Embryonic facial prominence (tissue), 1 donor: ENCODE measurements around the gene NARF.

Experiments used
- DNase-seq: peaks from one replicate; pipeline ENCODE4 v3.0.0-alpha.2; 2016; ENCODE audit errors: extremely low spot score

The NARF gene

DNA sequence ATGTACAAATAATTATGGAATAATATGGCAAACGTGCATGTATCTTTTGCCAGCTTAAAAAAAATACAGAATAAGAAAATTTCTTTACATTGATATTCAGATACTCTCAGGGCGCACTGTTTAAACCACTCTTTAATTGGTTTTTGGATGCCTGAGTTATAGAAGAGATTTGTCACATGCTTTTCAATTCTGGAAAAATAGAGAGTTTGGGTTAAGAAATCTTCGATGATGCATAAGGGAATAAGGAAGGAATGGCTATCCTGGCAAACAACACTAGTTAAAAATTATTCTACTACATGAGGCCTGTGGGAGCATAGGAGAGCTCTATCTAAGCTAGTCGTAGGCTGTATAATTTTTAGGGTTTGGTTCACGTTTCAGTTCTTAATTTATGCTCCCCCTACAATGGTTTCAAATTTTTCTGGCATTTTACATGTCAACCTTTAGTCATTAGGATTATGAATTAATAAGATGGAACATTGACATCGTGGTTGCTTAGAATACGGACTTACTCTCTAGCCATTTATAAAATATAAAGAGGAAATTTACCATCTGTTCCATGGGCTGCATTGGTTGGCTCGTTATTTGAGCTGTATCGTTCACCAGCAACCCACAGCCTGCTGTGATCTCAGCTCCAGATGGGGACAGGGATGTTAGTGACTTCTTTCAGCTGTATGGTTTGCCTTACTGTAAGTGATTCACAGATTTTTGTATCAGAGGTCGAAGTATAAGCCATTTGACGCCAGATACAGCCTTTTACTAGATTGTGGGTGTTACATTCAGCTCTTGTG is 15.9 kb downstream of the NARF start:
- DNase-seq, result no peak

DNA sequence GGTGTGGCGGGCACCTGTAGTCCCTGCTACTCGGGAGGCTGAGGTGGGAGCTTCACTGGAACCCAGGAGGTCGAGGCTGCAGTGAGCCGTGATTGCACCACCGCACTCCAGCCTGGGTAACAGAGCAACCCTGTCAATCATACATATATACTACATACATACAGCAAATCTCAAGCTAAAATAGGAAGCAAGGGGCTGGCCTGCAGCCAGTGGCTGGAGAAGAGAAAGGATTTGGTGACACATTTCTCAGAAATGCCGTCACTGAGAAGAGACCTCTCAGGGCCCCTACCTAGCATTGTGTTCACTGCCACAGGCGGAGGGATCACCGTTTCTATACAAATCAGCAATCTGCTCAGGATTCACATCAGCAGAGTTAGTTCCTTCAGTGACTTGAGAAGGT is 16.9 kb downstream of the NARF start:
- no peak for DNase-seq

DNA sequence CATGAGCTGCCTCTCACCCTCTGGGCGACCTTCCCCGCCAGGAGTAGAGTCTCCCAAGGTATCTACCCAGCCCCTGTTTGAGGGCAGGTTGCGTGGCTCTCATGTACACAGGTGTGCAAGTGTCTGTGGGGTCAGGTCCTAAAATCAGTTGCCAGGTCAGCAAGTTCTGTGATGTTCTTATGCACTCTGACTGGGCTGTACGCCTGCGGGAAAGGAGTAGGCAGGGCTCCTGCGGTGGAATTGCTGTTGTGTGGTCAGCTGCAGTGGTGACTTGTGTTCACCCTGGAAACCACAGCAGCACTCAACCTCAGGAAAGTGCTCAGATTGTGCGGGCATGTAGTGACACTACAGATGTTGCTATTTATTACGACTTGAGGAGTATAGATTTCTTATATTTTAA is 19.4 kb downstream of the NARF start:
- DNase-seq, result no peak

DNA sequence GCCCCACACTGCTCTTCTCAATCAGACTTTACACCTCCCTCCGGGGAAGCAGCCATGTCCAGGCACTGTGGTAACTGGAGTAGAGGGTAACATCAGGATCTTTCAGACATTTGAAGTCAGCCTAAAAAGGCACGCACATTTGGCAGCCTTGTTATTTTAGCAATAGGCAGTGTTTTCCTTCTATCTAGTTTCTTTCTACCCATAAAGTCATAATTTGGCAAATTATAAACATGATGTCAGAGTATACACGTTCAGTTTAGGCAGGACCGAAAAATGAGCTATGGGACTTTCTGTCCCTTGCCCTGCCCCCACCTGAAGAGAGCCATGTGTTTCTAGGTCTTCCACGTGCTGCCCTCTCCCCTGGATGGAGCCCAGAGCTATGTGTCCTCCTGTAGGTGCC is 21.1 kb downstream of the NARF start:
- no peak for DNase-seq

DNA sequence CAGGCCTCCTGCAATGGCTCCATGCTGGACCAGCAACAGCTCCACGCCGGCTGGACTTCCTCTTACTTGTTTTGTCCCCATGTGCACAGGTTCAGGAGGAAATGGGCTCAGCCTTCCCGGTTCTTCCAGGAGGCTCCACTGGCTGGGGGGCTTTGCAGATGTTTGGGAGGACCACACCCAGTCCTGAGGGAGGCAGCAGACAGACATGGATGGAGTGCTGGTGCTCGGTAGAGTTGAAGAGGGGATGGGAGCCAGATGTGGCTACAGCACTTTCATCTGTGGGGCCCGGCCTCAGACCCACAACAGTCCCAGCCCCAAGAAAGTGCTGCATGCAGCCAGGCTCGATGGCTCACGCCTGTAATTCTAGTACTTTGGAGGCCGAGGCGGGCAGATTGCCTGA is 21.8 kb downstream of the NARF start:
- DNase-seq, result no peak

DNA sequence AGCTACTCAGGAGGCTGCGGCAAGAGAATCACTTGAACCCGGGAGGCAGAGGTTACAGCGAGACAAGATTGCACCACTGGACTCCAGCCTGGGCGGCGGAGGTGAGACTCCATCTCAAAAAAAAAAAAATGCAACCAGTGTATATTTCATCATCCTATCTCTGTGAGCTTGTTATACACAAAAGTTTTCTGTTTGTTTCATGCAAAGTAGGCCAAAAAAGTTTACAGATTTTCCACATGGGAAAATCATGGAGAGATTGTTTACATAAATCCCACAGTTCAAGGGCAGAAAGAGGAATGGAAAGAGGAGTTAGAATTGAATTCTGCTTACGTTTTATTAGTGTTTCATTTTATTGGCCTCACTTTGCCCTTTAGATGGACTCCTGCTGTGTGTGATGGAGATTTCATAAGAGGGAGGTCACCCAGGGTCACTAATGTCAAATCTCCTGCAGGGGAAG is 24.7 kb downstream of the NARF start:
- DNase-seq, result no peak

DNA sequence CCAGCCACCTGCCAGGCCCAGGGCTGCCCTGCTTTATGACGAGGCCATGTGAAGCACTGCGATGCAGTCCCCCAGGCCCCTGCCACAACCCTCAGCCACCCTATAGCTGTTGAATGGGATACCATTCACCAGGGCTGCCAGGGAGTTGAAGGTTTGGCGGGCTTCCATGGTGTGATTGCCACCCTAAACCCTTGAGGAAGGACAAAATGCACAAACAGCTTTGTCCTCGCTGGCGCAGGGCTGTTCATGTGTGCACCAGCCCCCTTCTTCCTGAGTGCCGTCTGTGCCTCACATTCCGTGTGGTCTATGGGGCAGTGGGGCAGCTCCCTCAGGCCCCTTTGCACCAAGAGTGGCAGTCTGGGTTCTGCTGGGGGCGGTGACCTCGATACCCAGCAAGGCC is 25.3 kb downstream of the NARF start:
- no peak for DNase-seq

DNA sequence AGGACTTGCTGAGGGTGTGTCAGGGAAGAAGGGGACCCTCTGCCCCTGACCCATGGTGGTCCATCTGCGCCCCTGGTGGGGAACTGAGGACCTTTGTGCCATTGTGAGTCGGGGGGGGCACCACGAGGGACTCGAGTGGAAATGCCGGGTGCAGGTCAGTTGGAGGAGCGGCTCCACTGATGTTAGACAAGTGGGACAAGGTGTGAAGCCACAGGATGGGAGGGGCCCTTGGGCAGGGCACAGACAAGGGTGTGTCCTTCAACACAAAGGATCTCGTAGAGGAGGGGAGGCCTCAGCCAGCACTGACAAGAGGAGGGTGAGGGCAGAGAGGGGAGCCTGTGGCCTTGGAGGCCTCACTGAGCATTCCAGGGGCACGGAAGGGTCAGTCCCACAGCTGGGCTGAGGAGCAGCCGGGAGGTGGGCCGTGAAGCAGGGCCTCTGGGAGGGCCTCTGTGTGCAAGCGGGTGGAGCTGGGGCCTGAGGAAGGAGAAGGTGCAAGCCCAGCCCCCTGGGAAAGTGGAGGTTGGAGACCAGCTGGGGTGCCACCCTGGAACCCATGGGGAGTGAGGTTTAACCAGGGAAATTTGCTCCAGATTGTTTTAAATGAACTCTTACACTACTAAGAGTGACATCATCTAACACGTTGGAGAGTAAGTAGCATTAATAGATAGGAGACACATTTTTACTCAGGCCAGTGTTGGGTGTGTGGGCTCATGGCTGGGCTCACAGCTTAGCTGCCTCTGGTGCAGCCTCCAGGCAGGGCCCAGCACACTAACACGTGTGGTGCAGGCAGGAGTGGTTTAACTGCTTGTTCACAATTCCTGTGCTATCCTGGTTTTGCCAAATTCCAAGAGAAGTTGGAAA is 27.9 kb downstream of the NARF start:
- DNase-seq, result no peak

DNA sequence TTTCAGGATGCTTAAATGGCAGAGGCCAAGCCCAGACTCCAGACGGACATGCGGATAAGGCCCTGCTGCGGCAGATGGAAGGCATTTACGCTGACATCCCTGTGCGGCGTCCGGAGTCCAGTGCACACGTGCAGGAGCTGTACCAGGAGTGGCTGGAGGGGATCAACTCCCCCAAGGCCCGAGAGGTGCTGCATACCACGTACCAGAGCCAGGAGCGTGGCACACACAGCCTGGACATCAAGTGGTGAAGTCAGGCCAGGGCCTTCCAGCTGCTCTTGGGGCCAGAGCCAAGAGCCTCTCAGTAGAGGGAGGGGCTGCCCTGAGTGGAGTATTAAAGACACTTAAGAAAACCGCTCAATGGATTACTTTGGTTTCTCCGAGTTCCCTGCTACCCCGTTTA is 29.4 kb downstream of the NARF start:
- DNase-seq, result no peak

DNA sequence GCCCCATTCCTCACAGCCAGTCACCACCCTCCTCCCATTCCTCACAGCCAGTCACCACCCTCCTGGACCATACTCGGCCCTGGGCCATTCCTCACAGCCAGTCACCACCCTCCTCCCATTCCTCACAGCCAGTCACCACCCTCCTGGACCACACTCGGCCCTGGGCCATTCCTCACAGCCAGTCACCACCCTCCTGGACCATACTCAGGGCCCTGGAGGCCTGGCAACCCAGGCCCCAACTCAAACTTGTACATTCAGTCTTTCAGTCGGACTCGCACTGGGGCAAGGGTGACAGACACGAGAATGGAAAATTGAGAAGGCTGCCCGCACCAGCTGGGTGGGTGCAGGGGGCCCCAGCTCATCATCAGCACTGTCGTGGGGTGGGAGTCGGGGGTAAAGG is 30.6 kb downstream of the NARF start:
- no peak for DNase-seq

DNA sequence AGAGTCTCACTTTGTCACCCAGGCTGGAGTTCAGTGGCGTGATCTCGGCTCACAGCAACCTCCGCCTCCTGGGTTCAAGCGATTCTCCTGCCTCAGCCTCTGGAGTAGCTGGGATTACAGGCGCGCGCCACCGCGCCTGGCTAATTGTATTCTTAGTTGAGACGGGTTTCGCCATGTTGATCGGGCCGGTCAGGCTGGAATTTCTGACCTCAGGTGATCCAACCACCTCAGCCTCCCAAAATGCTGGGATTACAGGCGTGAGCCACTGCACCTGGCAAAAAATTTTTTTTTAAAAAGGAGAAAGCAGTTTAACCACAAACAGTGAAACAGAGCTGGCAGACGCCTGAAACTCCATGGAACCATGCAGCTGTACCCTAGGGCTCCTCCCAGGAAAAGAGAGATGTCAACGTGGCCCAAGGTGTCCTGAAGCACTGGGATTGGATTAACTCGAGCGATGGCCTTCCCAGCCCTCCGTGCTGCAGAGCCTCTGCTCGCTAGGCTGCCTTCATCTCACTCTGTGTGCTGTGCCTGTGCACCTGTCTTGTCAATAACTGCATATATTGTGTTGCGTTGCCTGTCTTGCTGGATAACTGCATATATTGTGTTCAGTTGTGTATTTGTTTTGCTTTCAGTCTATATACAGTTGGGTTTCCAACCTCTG is 31.4 kb downstream of the NARF start:
- DNase-seq, result no peak

DNA sequence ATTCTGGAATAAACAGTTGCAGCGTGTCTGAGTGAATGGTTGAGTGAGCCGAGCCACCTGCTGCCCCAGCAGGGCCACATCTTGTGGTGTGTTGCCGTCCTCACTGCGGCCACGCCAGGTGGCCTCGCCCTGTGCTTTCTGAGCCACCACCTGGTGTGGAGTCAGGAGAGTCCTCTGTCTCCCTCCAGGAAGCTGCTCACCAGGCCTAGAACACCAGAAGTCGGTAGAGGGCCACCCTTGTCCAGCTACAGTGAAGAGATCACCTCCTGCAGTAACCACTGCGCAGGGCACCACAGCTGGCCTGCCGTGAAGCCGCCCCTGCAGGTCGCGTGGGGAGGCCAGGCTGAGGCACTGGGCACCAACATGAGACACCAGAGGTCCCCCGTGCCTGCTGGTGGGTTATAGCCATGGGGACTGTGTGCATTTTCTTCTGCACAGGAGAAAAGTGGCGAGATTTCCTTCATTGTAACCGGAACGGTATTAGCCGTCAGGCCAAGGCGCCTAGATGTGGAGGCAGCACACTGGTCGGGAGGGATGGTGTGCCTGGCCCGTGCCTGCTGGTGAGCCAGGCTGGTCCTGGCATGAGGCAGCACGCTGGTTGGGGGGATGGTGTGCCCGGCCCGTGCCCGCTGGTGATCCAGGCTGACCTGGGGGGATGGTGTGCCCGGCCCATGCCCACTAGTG is 32.1 kb downstream of the NARF start:
- no peak for DNase-seq

DNA sequence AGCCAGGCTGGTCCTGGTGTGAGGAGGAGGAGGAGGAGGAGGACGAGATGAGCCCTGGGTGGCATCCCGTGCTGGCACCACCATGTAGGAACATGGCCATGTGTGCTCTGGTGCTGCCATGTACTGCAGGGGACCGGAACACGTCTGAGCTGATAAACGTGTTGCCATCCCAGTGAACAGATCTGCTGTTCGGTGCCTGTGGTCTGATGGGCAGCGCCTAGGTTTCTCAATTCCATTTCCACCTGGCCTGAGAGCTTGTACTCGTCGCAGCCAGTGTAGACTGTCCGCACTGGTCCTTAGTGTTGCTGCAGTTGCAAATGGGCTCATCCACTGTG is 32.6 kb downstream of the NARF start:
- no peak for DNase-seq

DNA sequence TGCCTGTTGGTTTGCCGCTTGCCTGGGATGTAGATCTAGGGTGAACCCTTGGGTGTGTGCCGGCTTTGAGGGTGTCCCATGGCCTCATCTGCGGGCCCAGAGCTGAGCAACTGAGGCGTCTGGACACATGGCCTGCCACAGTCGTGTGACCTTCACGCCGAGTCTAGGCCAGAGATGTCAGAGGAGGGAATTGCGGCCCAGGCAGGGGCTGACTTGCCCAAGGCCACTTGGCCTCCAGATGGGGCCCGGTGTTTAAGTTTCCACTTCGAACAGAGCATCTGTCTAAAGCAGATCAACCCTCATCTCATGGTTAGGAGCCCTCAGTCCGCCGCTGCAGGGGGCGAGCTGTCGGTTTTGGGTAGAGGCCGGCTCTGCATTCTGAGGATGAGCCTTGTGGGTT is 33.0 kb downstream of the NARF start:
- no peak for DNase-seq

DNA sequence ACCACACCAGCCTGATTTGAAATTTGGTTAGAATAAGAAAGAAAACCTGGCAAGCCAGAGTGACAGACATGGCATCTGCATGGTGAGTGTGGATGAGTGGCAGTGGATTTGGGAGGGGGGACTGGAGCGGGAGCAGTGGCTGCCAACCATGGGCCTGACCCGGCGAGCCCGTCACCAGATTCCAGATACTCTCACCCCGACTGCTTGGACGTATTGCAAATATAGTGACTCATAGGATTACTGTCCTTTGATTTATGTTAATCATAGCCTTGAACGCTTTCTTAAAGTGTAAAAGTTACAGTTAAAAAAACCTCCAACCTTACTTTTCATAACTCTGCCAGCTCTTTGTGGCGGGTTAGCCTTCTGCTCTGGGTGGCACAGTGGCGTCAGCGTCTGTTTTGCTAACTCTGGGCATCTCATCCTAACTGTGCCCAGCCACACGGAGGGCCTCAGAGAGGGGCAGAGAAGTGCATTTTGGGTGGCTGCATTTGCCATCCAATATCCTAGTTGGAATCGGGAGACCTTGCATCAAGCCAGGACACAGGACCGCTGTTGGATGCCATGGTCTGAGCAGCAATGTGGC is 34.2 kb downstream of the NARF start:
- DNase-seq, result no peak

DNA sequence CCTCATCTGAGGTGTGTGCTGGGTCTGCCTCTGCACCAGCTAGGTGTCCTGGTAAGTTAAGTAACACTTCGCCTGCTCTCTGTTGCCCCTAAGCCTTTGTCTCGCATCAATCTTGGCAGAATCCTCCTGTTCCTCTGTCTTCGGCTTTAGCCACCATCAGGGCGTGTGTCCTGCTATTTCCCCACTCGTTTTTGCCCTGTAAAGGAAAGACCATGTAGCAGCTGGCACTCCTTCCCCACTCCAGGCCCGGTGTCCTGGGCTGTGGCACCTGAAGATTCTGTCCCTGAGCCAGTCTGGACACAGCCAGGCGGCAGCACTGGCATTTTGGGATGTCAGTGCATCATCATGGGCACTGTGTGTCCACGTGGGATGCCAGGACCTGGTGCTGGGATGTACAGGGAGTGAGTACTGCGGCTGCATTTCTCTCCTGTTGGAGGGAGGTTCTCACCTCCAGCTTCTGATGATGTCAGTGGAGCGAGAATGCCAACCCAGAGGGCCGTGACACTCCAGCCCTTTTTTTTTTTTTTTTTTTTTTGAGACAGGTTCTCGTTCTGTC is 34.8 kb downstream of the NARF start:
- no peak for DNase-seq

DNA sequence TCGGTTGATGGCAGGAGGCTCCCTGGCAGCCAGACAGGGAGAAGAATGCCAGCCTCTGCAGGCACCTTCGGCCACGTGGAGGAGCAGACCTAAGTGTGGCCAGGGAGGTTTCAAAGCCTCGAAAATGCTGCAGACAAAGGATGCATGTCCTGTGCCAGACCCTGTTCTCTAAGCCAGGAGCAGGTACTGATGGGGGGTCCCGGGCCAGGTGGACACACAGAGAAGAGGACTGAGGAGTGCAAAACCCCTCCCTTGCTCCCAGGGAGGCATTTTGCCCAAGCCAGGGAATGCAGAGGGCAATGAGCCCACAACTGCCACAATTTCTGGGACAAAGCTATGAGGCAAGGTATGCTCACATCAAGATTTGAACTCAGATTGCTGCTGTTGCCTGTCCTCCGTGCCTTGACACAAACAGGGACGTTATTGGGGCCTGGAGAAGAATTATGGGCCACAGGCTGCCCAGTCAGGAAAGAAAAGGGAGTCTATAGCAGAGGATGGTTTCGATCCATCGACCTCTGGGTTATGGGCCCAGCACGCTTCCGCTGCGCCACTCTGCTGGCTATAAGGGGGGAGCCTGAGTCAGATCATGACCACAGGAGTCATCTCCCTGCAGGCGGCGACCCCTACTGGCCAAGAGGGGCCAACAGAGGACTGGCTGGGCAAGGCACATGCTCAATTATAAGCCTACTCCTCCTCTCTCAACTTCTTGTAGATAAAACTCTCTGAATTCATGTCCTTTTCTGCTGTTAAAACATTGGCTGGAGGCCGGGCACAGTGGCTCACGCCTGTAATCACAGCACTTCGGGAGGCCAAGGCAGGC is 35.9 kb downstream of the NARF start:
- DNase-seq, result peak; percentile 57

DNA sequence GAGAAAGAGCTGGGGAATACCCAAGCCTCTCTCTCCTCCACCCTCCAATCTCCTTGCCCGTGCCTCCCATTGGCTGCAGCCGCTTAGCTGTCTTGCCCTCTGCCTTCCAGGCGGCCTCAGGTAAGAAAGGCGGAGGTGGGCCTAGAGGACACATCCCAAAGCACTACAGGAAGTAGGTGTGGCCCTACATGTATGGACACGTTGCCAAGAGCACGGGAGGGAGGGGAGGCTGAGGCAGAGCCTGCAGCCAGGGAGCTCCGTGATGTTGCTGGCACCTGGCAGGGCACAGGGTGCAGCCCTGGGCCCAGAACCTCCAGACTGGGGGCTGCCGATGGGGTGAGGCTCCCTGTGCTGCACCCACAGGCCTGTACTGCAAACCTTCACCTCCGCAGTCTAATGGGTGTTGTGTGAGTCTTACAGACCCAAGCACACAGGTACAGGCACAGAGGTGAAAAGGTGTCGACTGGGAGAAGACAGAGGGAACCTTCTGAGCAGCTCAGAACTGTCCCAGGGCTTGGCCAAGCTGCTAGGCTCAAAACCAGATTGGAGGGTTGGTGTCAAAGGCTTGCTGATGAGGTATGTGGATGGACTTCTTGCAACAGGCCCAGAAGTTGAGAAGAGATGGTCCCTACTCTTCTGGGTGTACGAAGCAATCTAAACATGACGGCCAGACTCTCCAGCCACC is 37.4 kb downstream of the NARF start:
- no peak for DNase-seq

DNA sequence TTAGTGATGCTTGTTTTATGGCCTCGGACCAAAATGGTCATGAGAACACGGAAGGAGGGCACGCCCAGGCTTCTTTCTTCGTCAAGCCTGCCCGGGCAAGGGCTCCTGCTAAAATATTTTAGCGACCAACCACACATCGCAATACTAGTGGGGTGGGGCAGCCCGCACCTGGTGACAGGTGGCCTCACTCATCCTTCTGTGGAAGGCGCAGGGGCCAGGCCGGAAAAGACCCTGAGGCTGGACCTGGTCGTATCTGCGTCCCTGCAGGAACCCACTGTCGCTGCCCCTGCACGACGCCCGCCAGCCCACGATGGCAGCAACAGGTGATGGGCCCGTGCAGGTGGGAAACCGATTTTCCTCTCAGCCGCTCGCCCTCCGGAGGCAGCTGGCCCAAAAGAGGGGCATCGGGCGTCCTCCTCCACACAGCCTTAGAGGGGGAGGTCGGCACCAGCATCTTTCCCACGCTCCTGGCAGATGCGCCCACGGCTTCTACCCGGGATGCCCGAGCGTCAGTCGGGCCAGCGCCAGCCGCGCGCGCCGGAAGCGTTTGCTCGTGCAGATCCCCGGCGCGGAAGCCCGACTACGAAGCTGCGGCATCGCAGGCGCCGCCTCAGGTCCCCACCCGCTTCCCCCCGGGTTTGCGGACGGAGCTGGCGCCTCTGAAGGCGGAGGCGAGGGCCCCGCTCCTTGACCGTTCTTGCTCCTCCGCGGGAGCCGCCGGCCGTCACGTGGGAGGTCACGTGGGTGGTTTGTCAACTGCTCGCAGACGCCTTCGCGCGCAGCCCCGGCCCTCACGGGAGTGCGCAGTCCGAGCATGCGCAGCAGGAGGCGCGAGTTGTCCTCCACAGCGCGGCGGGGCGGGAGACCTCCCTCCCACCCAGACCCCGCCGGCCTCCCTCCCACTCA is 38.2 kb downstream of the NARF start:
- DNase-seq, result peak; percentile 80
